Midbrain (tissue), 1 donor: ENCODE data around the gene PLA2G2A.
"Not testable (repeated sequence)": the region's sequence is repeated elsewhere in the genome, so short reads cannot be mapped to it uniquely, and the experiment has no call there.

Experiments
- DNase-seq: peaks from one replicate; lab custom pipeline; 2025; lab: John Stamatoyannopoulos, UW

PLA2G2A gene, protein sequence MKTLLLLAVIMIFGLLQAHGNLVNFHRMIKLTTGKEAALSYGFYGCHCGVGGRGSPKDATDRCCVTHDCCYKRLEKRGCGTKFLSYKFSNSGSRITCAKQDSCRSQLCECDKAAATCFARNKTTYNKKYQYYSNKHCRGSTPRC

DNA sequence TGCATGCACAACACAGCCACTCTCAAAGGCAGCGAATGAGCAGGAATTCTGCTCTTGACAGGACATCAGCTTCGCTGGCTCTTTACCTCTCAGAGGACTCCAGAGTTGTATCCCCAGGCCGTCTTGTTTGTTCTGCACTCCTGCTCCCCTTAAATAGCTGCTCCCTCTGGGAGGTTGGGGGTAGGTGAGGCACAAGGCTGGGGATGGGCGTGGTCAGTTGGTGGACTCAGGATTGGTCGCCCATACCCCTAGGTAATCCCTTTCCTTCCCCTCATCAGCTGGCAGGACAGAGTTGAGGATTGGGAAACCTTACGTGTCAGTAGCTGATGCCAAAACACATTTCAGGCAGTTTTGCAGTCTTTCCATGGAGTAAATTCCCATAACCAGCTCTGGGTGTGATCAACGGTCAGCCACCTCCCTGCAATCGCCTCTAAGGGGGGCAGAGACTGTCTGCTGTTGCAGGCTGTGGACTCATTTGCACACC lies at the start of gene PLA2G2A:
TSS of gene PLA2G2A (minus strand) at position 125 of the 484 bp plus-strand sequence. CDS start 845 bp downstream, outside the sequence.
- no peak for DNase-seq

DNA sequence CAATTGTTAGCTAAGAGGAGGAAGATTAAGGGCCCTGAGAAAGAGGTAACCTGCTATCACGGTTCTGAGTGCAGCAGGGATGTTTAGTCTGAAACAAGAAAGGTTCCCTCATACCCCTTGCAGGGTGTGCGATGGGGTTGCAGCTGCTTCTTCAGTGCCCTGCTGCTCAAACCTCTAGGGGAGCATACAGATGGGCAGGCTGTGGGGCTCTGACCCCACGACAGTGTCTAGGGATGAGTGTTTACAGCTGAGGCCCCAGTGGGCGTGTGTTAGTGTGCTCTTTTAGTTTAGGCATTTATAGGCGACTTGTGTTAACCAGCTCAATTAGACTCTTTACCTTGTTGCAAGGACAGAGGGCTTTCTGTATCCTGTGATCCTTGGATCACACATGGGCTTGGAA lies 49.3 kb upstream of the PLA2G2A start:
- no peak for DNase-seq

DNA sequence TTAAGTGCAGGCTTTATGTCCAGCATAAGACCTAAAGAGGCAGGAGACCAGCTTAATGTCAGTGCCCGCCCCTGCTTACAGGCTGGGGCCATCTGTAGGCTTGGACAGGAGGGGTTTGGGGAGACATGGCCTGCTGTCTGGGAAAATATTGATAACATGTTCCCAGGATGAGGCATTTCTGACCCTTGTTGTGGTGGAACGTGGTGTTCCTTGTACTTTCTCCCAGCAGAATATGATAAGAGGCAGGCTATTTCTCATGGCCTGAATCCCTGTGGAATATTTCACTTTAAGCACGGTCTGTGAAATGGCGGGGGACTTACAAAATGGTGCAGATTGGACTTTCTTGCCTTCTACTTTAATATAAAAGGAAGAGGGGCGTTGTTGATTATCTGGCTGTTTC lies 48.7 kb upstream of the PLA2G2A start:
- DNase-seq, result no peak

DNA sequence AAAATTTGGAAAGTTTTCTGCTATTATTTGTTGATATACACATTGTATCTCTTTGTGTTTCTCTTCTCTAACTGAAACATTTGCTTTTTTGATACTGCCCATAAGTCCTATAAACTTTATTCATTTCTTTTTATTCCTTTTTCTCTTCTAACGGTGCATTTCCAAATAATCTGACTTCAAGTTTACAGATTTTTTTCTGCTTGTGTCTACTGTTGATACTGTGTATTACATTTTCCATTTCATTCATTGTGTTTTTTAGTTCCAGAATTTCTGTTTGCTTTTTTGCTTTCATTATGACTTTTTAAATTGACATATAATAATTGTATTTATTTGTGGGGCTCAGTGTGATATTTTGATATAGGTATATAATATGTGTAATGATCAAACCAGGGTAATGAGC lies 38.3 kb upstream of the PLA2G2A start:
- no peak for DNase-seq

DNA sequence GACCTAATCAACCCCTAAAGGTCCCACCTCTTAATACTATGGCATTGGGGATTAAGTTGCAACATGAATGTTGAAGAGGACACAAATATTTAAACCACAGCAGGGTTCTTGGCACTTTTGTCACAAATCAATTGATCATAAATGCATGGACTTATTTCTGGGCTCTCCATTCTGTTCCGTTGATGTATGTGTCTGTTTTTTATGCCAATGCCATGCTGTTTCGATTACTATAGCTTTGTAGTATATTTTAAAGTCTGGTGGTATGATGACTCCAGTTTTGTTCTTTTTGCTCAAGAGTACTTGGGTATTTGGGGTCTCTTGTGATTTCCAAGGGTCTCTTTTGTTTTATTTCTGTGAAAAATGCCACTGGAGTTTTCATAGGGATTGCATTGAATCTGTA lies 34.7 kb upstream of the PLA2G2A start:
- DNase-seq, result no peak

DNA sequence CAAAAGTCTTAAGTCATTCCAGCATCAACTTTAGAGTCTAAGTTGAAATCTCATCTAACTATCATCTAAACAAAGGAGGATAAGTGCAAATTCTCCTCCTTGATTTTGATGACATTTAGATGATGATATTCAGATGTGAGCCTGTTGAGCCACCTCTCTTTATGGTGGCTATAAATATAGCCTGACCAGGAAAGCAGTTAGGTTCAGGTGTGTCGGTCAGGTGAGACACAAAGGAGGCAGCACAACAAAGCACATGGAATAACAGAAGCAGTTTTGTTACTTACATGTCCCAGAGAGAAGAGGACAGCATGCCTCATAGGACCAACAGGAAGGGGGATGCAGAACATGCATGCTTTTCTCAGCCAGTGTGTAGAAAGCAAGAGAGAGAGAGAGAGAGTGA lies 30.6 kb upstream of the PLA2G2A start:
- no peak for DNase-seq

DNA sequence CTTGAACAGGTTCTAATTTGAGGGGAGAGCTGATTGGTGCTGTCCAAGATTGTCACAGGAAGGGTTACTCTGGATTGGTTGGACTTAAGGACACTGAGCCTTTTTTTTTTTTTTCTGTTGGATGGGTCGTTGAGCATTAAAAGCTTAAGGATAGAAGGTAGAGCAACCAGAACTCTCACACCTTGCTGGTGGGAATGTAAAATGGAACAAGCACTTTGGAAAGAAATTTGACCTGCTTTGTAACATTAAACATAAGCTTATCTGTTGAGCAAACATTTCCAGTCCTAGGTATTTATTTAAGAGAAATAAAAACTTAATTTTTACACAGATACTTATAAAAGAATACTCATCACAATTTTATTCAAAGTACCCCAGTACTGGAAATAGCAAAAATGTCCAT lies 29.8 kb upstream of the PLA2G2A start:
- no peak for DNase-seq

DNA sequence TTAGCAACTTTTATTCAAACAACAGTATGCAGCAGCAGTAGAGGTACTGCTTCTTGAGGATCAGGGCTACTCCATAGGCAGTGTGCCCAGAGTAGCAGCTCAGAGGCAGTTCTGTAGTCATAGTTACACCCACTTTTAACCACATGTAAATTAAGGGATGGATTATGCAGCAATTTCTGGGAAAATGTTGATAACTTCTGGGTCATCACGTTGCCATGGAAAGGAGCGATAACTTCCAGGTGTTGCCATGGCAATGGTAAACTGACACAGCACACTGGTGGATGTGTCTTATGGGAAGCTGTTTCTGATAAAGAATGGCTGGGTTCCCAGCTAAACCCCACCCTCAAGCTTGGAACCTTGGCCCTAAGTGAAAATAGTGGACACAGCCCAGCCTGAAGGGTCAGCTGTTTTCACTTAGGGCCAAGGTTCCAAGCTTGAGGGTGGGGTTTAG lies 29.0 kb upstream of the PLA2G2A start:
- no peak for DNase-seq

DNA sequence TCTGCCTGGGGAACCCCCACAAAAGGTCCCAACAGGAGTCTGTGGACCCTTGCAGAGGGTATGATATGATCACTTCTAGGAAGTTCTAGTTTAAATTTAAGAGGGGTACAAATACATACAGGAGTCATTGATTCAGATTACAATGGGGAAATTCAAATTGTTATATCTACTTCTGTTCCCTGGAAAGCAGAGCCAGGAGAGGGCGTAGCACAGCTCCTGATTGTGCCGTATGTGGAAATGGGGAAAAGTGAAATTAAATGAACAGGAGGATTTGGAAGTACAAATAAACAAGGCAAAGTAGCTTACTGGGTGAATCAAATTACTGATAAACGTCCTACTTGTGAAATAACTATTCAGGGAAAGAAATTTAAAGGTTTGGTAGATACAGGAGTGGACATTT lies 19.4 kb upstream of the PLA2G2A start:
- DNase-seq, result not testable (repeated sequence)

DNA sequence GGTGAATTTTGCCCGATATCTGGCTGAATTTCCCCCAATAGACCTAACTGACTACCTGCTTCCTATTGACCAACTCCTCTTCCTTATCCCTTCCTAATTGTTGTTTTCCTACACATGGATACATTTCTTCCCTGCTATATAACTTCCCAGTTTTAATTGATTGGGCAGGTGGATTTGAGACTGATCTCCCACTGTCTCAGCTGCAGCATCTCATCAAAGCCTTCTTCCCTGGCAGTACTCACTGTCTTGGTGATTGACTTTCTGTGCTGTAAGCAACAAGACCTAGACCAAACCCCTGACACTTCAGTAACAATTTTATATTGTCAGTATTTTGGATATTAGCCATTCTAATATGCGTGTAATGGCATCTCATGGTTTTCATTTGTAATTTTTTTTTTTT lies 11.3 kb upstream of the PLA2G2A start:
- no peak for DNase-seq

DNA sequence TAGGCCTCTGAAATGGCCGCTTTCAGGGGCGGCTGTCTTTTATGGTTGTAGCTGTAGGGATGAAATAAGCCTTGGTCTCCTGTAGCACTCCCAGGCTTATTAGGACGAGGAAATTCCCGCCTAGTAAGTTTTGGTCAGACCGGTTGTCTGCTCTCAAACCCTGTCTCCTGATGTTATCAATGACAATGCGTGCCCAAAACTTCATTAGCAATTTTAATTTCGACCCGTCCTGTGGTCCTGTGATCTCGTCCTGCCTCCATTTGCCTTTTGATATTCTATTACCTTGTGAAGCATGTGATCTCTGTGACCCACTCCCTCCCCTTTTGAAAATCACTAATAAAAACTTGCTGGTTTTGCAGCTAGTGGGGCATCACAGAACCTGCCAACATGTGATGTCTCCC lies 10.8 kb upstream of the PLA2G2A start:
- not testable (repeated sequence) for DNase-seq

DNA sequence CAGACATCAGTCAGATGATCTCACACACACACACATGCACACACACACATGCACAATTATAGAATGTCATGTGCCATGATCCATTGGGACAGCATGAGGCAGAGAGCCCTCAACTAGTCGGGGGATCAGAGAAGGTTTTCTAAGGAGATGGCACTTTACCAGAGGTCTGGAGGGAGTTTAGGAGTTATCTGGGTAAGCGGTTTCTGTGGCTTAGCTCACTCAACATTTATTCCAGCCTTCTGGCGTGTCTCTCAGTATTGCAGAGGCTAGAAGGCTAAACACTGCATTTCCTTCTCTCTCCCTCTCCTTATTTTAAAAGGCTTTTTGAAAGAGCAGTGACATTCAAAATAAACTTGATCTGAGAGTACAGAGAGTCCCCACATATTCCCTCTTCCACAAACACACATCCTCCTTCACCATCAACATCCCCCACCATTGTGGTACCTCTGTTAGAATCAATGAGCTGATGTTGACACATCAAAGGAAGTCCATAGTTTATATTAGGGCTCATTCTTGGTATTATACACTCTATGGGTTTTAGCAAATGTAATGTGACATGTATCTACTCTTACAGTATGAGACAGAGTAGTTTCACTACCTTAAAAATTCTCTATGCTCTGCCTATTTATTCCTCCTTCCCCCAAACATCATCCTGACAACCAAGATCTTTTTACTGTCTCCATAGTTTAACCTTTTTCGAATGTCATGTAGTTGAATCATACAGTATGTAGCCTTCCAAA lies 9.0 kb upstream of the PLA2G2A start:
- no peak for DNase-seq

DNA sequence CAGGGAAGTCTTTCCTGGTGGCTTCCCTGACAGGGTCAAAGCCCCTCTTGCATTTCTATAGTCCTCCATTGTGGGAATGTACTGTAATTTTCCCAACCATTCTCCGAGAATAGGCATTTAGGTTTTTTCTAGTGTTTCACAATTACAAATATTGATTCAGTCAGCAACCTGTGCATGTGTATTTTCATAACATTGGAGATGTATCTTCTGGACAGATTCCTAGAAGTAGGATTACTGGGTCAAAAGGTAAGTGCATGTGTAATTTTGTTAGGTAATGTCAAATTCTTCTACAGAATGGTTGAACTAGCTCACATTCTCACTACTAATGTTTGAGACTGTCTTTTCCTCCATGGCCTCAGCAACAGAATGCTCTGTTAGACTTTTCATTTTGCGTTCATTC lies 8.3 kb upstream of the PLA2G2A start:
- no peak for DNase-seq

DNA sequence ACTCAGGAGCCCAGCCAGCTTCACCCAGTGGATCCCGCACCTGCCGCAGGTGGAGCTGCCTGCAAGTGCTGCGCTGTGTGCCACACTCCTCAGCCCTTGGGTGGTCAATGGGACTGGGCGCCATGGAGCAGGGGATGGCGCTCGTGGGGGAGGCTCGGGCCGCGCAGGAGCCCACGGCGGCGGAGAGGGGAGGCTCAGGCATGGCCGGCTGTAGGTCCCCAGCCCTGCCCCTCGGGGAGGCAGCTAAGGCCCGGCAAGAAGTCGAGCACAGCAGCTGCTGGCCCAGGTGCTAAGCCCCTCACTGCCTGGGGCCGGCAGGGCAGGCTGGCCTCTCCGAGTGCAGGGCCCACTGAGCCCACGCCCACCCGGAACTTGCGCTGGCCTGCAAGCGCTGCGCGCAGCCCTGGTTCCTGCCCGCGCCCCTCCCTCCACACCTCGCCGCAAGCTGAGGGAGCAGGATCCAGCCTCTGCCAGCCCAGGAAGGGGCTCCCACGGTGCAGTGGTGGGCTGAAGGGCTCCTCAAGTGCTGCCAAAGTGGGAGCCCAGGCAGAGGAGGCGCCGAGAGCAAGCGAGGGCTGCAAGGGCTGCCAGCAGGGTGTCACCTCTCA lies 5.1 kb upstream of the PLA2G2A start:
- not testable (repeated sequence) for DNase-seq

DNA sequence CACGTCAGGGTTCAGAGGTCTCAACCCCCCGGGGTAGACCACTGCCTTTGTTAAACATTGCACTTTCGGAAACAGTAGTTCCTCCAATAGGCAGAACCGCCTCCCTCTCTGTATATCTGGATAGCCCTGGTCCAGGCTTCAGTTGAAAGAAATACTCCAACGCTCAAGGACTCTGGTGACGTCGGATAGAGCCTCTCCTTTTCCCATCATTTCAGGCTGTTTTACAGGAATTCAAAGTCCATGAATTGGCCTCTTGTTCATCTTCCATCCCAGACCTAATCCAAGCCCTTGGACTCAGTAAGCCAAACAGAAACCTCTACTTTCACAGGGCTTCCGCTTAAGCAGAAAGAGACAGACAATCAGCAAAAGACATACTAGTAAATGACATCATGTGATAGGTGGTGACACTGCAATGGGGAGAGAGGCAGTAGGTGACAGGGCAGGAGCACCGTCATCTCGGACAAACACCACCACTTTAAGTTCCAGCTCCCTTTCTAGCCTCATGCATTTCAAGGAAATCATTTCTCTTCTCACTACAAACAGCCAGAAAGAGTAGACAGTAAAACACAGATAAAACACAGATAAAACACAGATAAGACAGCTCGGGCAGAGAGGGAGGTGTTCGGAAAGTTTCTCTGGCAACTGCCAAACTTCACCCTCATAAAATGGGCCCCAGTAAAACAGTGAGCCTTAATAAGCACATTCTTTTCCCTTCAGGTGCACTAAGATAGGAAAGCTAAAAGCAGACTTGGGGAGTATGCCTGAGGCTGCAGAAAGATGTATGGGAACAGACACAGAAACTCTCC lies 2.3 kb upstream of the PLA2G2A start:
- no peak for DNase-seq

DNA sequence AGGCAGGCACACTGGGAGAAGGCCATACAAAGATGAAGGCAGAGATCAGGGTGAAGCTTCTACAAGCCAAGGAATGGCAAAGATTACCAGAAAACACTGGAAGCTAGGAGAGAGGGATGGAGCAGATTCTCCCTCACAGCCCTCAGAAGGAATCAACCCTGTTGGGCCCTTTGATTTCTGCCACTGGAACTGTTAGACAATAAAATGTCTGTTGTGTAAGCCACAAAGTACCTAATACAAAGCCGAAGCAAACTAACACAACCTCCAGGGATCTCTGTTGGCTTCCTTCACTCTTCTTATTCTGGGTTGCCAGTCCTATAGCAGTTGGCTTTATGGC lies 1.7 kb upstream of the PLA2G2A start:
- DNase-seq, result no peak

DNA sequence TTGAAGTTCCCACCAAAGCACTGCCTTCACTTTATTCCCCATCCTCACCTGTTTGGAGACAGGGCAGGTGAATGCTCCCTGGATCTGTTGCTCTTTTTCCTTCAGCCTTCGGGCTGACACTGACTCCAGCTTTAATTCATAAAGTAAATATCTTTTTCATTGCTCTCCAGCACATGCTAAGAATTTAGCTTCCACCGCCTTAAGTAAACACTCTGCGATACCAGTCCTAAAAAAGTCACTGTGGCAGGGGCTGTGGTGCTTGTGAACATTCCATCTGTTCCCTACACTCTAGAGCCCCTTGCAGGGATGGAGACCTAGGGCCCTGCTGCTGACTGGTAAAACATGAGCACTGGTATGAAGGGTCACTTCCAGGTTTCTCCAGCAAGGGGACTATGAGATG lies 896 bp upstream of the PLA2G2A start:
- no peak for DNase-seq

DNA sequence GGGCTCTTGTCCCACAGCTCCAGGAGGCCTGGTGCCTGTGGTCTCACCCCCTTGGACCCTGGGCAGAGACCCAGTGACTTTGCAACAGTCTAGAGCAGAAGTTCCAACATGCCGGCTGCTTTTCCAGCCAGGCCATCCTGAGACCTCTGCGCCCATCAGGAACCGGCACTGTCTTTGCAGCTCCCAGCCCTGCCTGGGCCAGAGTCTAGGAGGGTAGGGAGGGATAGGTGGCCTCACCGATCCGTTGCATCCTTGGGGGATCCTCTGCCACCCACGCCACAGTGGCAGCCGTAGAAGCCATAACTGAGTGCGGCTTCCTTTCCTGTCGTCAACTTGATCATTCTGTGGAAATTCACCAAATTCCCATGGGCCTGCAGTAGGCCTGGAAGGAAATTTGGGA lies 1.3 kb downstream of the PLA2G2A start:
- no peak for DNase-seq

DNA sequence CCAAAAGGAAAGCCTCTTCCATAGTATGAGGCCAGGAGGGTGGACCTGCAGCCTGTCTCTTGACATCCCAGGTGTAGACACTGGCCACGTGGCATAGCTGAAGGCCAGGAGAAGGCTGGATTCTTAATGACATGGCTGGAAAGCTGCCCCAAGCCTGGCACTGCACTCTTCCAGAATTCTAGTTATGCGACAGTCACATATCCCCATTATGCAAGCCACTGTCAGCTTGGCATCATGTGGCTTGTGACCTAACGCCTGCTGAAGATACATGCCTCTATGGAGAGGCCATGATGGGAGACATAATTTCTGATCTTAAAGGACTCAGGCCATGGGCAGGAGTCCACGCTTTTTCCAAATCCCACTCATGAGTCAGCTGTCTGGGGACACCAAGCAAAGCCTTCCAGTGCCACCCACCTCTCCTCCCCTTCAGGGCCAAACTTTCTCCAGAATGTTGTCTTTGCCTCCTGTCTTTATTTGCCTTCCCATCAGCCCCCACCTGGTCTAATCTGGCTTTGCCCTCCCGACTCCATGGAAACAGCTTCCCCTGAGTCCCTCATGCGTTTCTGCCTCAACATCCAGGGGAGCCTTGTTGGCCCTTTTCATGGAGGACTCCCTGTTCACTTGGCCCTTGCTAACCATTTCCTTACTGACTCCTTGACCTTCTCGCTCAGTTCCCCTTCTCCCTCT lies 3.0 kb downstream of the PLA2G2A start:
- no peak for DNase-seq

DNA sequence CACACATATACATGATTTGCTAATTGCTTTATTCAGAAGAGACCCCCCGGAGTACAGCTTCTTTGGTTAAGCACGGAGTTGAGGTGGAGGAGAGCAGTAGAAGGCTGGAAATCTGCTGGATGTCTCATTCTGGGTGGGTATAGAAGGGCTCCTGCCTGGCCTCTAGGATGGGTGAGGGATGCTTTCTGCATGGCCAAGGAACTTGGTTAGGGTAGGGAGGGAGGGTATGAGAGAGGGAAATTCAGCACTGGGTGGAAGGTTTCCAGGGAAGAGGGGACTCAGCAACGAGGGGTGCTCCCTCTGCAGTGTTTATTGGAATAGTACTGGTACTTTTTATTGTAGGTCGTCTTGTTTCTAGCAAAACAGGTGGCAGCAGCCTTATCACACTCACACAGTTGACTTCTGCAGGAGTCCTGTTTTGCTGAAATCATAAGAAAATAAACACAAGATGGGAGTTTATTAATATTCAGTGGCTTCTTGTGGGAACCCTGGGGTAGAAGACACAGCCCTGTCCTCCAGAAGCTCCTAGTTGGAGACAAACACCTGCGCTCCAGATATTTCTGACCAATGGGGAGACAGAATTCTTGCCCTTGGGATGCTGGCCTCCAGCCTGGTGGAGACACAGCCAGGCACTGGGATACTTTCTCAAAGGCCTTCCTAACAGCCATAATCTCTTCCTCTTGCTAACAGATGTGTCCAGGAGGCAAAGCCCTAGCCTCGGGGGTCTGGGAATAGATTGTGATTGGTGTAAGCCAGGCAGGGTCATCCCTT lies 3.8 kb downstream of the PLA2G2A start:
- DNase-seq, result no peak

DNA sequence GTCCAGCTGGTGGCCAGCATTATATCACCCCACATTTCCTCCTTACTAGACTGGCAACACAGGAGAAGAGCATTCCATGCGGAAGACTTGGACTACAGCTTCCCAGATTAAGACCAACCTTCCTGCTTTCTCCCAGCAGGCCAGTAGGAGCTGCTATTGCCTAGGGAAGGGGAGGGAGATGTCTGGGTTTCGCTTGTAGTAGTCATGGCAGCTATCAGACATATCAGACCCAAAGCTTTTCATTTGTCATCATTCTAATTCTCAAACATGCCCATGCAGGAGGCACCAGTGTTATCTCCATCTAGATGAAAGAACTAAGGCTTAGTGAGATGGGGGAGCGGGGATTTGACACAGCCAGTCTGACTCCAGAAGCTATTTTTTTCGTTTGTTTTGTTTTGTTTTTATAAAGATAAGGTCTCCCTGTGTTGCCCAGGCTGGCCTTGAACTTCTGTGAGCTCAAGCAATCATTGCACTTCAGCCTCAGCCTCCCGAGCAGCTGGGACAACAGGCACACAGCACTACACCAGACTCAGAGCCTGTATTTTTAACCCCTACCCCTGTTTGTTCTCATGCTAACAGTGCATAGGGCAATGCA lies 4.5 kb downstream of the PLA2G2A start:
- DNase-seq, result no peak
